ENCODE data around the gene CYTH3.

The CYTH3 gene

DNA sequence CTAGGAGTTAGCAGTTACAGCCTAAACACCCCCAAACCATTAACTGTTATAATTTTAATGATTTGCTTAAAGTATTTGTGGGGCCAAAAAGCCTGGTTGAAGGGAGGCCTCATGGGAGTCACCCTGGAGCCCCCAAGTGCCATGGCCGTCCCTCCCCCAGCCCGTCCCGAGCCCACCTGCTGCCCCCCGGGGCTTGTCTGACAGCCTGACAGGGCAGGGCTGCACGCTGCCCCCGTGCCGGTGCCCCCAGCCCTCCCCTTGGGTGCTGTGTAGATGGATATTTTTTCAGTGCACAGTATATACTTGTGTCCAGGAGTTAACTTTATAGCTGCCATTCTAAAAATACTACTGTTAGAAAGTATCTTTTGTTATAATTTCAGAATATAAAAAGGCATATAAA, 108.4 kb downstream of the CYTH3 start:
- no peak for DNase-seq (ENCODE audit: low read depth)
- TF ChIP-seq, protein P1, sequence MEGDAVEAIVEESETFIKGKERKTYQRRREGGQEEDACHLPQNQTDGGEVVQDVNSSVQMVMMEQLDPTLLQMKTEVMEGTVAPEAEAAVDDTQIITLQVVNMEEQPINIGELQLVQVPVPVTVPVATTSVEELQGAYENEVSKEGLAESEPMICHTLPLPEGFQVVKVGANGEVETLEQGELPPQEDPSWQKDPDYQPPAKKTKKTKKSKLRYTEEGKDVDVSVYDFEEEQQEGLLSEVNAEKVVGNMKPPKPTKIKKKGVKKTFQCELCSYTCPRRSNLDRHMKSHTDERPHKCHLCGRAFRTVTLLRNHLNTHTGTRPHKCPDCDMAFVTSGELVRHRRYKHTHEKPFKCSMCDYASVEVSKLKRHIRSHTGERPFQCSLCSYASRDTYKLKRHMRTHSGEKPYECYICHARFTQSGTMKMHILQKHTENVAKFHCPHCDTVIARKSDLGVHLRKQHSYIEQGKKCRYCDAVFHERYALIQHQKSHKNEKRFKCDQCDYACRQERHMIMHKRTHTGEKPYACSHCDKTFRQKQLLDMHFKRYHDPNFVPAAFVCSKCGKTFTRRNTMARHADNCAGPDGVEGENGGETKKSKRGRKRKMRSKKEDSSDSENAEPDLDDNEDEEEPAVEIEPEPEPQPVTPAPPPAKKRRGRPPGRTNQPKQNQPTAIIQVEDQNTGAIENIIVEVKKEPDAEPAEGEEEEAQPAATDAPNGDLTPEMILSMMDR (IDR thresholded peaks at IDR 0.05; ENCODE audit: control insufficient read depth, insufficient read depth, low read depth, low read length, missing control alignments), result no peak
- no peak overlapping the region for H3K4me3 ChIP-seq (ENCODE audit: control insufficient read depth, low read depth, low read length)

DNA sequence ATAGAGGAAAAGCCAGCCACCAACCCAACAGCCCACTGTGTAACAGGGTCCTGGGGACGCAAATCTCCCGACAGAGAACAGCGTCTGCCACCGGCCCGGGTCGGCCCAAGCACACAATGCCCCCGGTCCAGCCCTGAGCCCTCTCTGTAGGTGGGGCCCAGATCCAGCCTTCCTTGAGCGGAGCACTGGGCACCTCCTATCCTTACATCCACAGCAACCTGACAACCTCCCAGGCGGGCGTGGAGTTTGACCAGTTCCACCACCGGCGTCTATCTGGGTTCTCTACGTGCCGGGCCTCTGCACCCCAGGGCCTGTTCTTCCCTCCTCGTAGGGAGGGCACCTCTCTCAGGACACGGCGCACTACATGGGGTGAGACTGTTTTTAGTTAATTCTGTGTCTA, 109.0 kb downstream of the CYTH3 start:
- H3K4me3 ChIP-seq (ENCODE audit: control insufficient read depth, low read depth, low read length), result no peak overlapping the region
- DNase-seq (ENCODE audit: low read depth), result no peak

DNA sequence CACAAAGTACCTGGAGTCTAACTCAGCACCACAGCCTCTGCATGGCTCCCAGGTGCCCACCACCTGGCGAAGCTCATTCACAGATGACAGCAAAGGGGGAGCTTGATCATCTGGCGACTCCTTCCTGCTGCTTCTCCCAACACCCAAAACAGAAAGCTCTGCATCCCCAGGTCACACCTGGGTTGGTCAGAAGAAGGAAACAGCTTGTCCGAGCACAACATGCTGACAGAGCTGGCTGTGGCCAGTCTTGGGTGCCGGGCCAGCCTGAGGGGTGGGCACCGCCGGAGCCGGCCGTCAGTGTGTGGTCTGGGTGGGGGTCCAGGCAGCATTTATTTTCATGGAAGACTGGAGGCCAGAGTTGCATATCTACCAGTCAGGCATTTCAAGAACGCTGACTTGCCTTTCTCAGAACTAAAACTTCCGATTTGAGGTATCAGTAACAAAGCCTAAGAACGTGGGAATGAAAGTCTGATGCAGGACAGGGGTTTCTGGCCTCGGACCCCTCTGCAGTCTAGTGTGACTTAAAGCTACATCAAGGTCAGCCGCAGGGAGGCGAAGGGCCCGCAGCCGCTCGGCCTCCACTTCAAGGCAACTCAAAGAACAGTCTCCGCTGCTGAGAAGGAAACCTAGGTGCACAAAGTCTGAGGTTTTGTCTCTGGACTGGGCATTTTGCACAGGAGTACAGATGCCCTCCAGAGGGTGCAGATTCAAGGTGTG, 109.6 kb downstream of the CYTH3 start:
- no peak overlapping the region for H3K4me3 ChIP-seq (ENCODE audit: control insufficient read depth, low read depth, low read length)
- DNase-seq (ENCODE audit: low read depth), result no peak
- TF ChIP-seq, protein P1 (IDR thresholded peaks at IDR 0.05; ENCODE audit: control insufficient read depth, insufficient read depth, low read depth, low read length, missing control alignments), result no peak

More for the DNA sequence above, 109.0 kb downstream of the CYTH3 start:
- TF ChIP-seq, protein P1 (IDR thresholded peaks at IDR 0.05; ENCODE audit: control insufficient read depth, insufficient read depth, low read depth, low read length, missing control alignments), result no peak

DNA sequence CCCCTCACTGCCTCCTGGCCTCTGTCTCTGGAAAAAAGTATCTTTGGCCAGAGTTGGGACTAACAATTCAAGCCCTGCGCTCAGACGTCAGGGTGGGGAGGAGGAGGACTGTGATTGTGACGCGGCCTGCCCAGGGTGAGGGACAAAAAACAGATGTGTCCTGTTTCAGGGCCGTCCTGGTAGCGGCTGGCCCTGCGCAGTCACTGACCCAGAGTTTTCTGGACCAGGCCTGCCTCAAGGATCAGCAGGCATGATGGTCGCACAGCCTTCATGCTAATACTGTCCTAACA, 110.1 kb downstream of the CYTH3 start:
- DNase-seq (ENCODE audit: low read depth), result no peak
- TF ChIP-seq, protein P1 (IDR thresholded peaks at IDR 0.05; ENCODE audit: control insufficient read depth, insufficient read depth, low read depth, low read length, missing control alignments), result no peak
- H3K4me3 ChIP-seq (ENCODE audit: control insufficient read depth, low read depth, low read length), result no peak overlapping the region

GRCh38 chr7:6161463-6162330, 110.7 kb downstream of the CYTH3 start:
- DNase-seq (ENCODE audit: low read depth), result no peak
- TF ChIP-seq, protein P1 (IDR thresholded peaks at IDR 0.05; ENCODE audit: control insufficient read depth, insufficient read depth, low read depth, low read length, missing control alignments), result no peak
- no peak overlapping the region for H3K4me3 ChIP-seq (ENCODE audit: control insufficient read depth, low read depth, low read length)

GRCh38 chr7:6160191-6160623, 112.2 kb downstream of the CYTH3 start:
- peak; percentile 34 for DNase-seq (ENCODE audit: low read depth)
- no peak overlapping the region for H3K4me3 ChIP-seq (ENCODE audit: control insufficient read depth, low read depth, low read length)
- TF ChIP-seq, protein P1 (IDR thresholded peaks at IDR 0.05; ENCODE audit: control insufficient read depth, insufficient read depth, low read depth, low read length, missing control alignments), result peak; percentile 95
